HepG2 (cell line): ENCODE data around the gene MRPL36. TPM values are rescaled to one million over a fixed set of nuclear protein-coding genes. Genes with fewer than 3 reads are reported as not detected.

ENCODE experiments used
- ATAC-seq: fragments of 200-7000 bp; cut with Tn5 transposase; 3 replicates; pipeline ENCODE4 v1.9.1; 2020; ENCODE audit warnings: mild to moderate bottlenecking, moderate library complexity
- BruUV-seq: library from RNA; stranded (reverse); fragments of 400-500 nt; replicated peaks from 2 replicates; lab custom pipeline; 2021; lab: Mats Ljungman, UMichigan
- CTCF ChIA-PET: fragments of 300-600 bp; formaldehyde crosslinking; extraction: SDS; loops from one replicate; lab custom pipeline; 2021; ENCODE audit warnings: low total read pairs, inconsistent platforms, low intra/inter-chr PET ratio; lab: Yijun Ruan, JAX
- POLR2A ChIA-PET: fragments of 350-600 bp; sonication (Branson Sonifier 250); formaldehyde crosslinking; loops from one replicate; lab custom pipeline; 2020; ENCODE audit warnings: antibody characterized with exemption, inconsistent platforms; lab: Yijun Ruan, JAX
- DNase-seq: peaks from one replicate; pipeline ENCODE4 v3.0.0-alpha.2; 2015; ENCODE audit warnings: low spot score
- FAIRE-seq: peaks from 3 replicates; lab custom pipeline; 2011; peaks lifted over from hg19 to GRCh38; lab: Jason Lieb, UNC
- H2AFZ ChIP-seq: one replicate; pipeline ENCODE4 v1.6.1; 2011; ENCODE audit warnings: low read length, inconsistent platforms
- H3K27ac ChIP-seq: fragments of 300-600 bp; 3 replicates; pipeline ENCODE4 v1.8.0; 2011; ENCODE audit warnings: mixed run types, mild to moderate bottlenecking, mixed read lengths, low read length, inconsistent platforms; ENCODE audit not compliant: insufficient read depth; ENCODE audit errors: extremely low read length
- H3K27me3 ChIP-seq, 2 experiments: fragments of 200-600 bp in 1 of 2; 2 replicates in 1 of 2; 3 replicates in 1 of 2; pipeline versions ENCODE4 v1.6.0 to v1.8.0; 2011; ENCODE audit warnings: low read length in 2 of 2, mild to moderate bottlenecking in 2 of 2, moderate library complexity in 2 of 2, inconsistent platforms in 1 of 2; ENCODE audit not compliant: insufficient read depth in 2 of 2, control insufficient read depth in 1 of 2
- H3K36me3 ChIP-seq, 2 experiments: fragments of 200-600 bp in 1 of 2; replicated peaks in 1 of 2; 2 replicates in 1 of 2; 3 replicates in 1 of 2; pipeline versions ENCODE4 v1.5.1 to v1.8.0; 2011; ENCODE audit warnings: low read length in 2 of 2, inconsistent platforms in 1 of 2; ENCODE audit not compliant: insufficient read depth in 2 of 2, control insufficient read depth in 1 of 2
- H3K4me1 ChIP-seq: 2 replicates; pipeline ENCODE4 v1.5.1; 2012; ENCODE audit warnings: low read length, inconsistent platforms; ENCODE audit not compliant: insufficient read depth
- H3K4me2 ChIP-seq: 2 replicates; pipeline ENCODE4 v1.6.0; 2011; ENCODE audit warnings: low read depth, low read length, inconsistent platforms
- H3K4me3 ChIP-seq, 3 experiments: fragments of 200-600 bp in 1 of 3; sonication (generic), shearing (Covaris generic) in 1 of 3; replicated peaks in 1 of 3; 2 replicates each; pipeline ENCODE4 v1.5.1; 2011 to 2016; ENCODE audit warnings: low read length in 3 of 3, inconsistent platforms in 2 of 3, low read depth in 2 of 3, mild to moderate bottlenecking in 2 of 3, control low read depth in 1 of 3, mixed read lengths in 1 of 3; ENCODE audit not compliant: insufficient read depth in 1 of 3
- H3K79me2 ChIP-seq: one replicate; pipeline ENCODE4 v1.6.1; 2011; ENCODE audit warnings: low read length, inconsistent platforms; ENCODE audit not compliant: insufficient read depth
- H3K9ac ChIP-seq: 2 replicates; pipeline ENCODE4 v1.6.0; 2011; ENCODE audit warnings: mild to moderate bottlenecking, low read depth, low read length, inconsistent platforms; ENCODE audit not compliant: insufficient read depth
- H3K9me3 ChIP-seq: 2 replicates; pipeline ENCODE4 v1.5.1; 2012; ENCODE audit warnings: mild to moderate bottlenecking, low read length
- H4K20me1 ChIP-seq: 2 replicates; pipeline ENCODE4 v1.6.0; 2011; ENCODE audit warnings: inconsistent platforms, mild to moderate bottlenecking, low read length, moderate library complexity; ENCODE audit not compliant: insufficient read depth
- IRX3 ChIP-seq: sonication (generic); formaldehyde crosslinking; IDR thresholded peaks from 2 replicates; pipeline ENCODE4 v1.8.1; 2023; ENCODE audit warnings: mild to moderate bottlenecking, low read depth, missing genetic modification reagents, borderline replicate concordance
- REST ChIP-seq, 2 experiments: IDR thresholded peaks; 2 replicates each; pipeline ENCODE4 v1.6.1; 2011 to 2012; ENCODE audit warnings: low read length in 2 of 2, borderline replicate concordance in 1 of 2, low read depth in 1 of 2, mild to moderate bottlenecking in 1 of 2, moderate library complexity in 1 of 2
- SNRNP70 ChIP-seq: fragments of 200-400 bp; formaldehyde crosslinking; IDR thresholded peaks from 2 replicates; pipeline ENCODE4 v1.6.1; 2017; ENCODE audit warnings: mild to moderate bottlenecking, low read depth, low read length, moderate library complexity
- XRCC5 ChIP-seq: fragments of 200-400 bp; formaldehyde crosslinking; optimal IDR thresholded peaks from 2 replicates; pipeline ENCODE3; 2017; ENCODE audit warnings: mild to moderate bottlenecking, low read length
- ZBTB38 ChIP-seq: sonication (generic); formaldehyde crosslinking; IDR thresholded peaks from 2 replicates; pipeline ENCODE4 v1.5.1; 2020; ENCODE audit warnings: mild to moderate bottlenecking, missing genetic modification reagents
- ZNF101 ChIP-seq: sonication (generic); formaldehyde crosslinking; IDR thresholded peaks from 2 replicates; pipeline ENCODE4 v1.4.0; 2020; ENCODE audit warnings: mild to moderate bottlenecking, low read depth, missing genetic modification reagents, borderline replicate concordance
- ZNF234 ChIP-seq: sonication (generic); formaldehyde crosslinking; conservative IDR thresholded peaks from 2 replicates; pipeline ENCODE4 v1.5.1; 2020; ENCODE audit warnings: mild to moderate bottlenecking, missing genetic modification reagents
- ZNF724P ChIP-seq: sonication (generic); formaldehyde crosslinking; IDR thresholded peaks from 2 replicates; pipeline ENCODE4 v1.8.0; 2022; ENCODE audit warnings: missing genetic modification reagents, borderline replicate concordance
- WGBS: methylation state at CpG from one replicate; pipeline ENCODE4 v1.1.6; 2017; ENCODE audit warnings: low lambda C conversion rate; 5-methylcytosine and 5-hydroxymethylcytosine counted together
- in situ Hi-C: cut with HindIII; loops from 2 replicates; pipeline ENCODE4 v1.10.0; 2017; ENCODE audit warnings: low pct_unique_long_range_greater_than_20kb; ENCODE audit not compliant: extremely low pct_ligation_motif_present
- intact Hi-C: fragments of 100-400 bp; cut with micrococcal nuclease; formaldehyde crosslinking; loops from one replicate; pipeline ENCODE4 v1.10.0; 2022; ENCODE audit not compliant: unreplicated experiment
- polyA plus RNA-seq, 8 experiments: library from polyadenylated mRNA; depleted of rRNA in 3 of 8; stranded (reverse) in 7 of 8; unstranded in 1 of 8; fragments of >200 nt; fragmentation: Illumina TruSeq in 4 of 8; extraction: Trizol in 4 of 8; gene quantifications; 2 replicates each; pipeline versions ENCODE4 v1.2.1 to v1.2.3, GENCODE V29; 2011 to 2016; ENCODE audit warnings: low read depth in 4 of 8, missing spikeins in 1 of 8, mixed read lengths in 1 of 8; ENCODE audit not compliant: insufficient read depth in 1 of 8
- total RNA-seq, 5 experiments: library from RNA; depleted of rRNA; stranded (reverse); fragments of >200 nt; fragmentation: Illumina TruSeq; extraction: Trizol; gene quantifications; 2 replicates each; pipeline ENCODE4 v1.2.3, GENCODE V29; 2016; ENCODE audit warnings: low read depth in 1 of 5

Gene MRPL36
- total and polyA plus RNA-seq, 2 of the 13 experiments (the other 11 are each of a cell fraction or from before 2014, with no cell fraction given), result 71.3 to 113 TPM

- TF ChIP-seq ZNF234 (CRISPR knock-in tag) (no peak), ZBTB38 (CRISPR knock-in tag) (no peak), IRX3 (CRISPR knock-in tag) (no peak), ZNF101 (CRISPR knock-in tag) (no peak), SNRNP70 (no peak), REST (IDR thresholded peaks at IDR 0.05; ENCODE audit: borderline replicate concordance in 1 of 2, low read depth in 1 of 2, low read length in 2 of 2) (no peak), ZNF724P (CRISPR knock-in tag) (no peak), XRCC5 (no peak)
- Histone ChIP-seq H3K79me2 (no peaks in the 10 kb centered on the region), H3K9ac (no peak overlapping the region), H3K27ac (no peak overlapping the region), H3K36me3 (peaks cover 11 to 42% of the 10 kb centered on the region in 2 experiments), H2AFZ (no peak overlapping the region), H3K27me3 (no peaks in the 10 kb centered on the region), H3K4me3 (no peak overlapping the region), H3K4me1 (peaks cover 10% of the 10 kb centered on the region), H4K20me1 (no peaks in the 10 kb centered on the region), H3K9me3 (no peaks in the 10 kb centered on the region), H3K4me2 (no peak overlapping the region)
- DNase-seq, result no peak
- CTCF ChIA-PET, result no interaction called here
- in situ Hi-C loops (no loop called here), intact Hi-C loops (no loop called here)
- 96% methylated on average over 8 of the region's 8 CpGs for whole genome bisulfite sequencing
- POLR2A ChIA-PET, result no interaction called here
- ATAC-seq, result no peak
- BruUV-seq, result no TSS peak
- no peak for FAIRE-seq
Measured at GRCh38 chr5:1821862-1822261, 22.2 kb upstream of the MRPL36 start.
